Measurements from ENCODE around the gene FUNDC2.

FUNDC2 gene

DNA sequence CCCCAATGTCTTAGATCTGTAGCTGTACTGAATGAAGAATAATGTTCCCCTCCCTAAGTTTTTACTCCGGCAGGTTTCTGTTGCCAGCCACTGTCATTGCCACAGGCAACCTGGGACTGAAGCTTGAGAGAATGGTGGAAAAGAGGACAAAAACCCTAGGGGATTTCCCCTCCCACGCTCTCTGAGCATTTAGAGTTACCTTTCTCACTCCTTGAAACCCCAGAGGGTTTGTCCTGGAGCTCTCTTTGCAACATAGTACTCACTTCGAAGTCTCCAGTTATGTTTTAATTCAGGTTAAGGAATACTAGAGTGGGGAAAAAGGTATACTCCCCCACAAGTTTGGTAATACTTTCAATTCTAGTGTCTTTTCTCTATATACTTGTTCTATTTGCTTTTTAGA is 35.6 kb upstream of the FUNDC2 start:
- H2BK15ac ChIP-seq (ENCODE audit: low read depth, poor library complexity, severe bottlenecking): no peak overlapping the region

DNA sequence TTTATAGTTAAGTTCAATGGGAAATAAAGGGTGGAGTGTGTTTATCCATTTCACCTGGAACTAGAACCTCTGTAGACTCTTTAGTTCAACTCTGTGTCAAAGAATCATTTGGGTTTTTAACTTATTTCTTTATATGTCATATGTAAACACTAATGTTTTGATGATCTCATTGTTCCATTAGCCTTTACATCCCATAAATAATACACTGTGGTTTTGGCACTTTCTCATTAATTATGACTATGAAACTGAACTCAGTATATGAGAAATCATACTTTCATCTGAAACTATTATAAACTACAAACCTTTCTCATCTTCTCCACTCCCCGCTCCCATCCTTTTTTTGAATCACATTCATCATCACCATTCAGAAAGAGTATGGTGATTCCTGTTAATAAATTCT is 35.2 kb upstream of the FUNDC2 start:
- Histone ChIP-seq H2BK12ac (ENCODE audit: low read length in 2 of 2) (no peak overlapping the region), H3K18ac (ENCODE audit: low read depth in 1 of 2, low read length in 2 of 2) (no peak overlapping the region), H4K8ac (ENCODE audit: low read length) (no peak overlapping the region), H3K9ac (ENCODE audit: low read length) (no peak overlapping the region), H3K4me2 (ENCODE audit: low read length, poor library complexity, severe bottlenecking) (no peak overlapping the region), H2AFZ (ENCODE audit: low read depth, low read length) (no peak overlapping the region), H4K91ac (ENCODE audit: low read length) (no peak overlapping the region), H3K23ac (ENCODE audit: low read length in 2 of 2) (no peak overlapping the region), H3K4me1 (ENCODE audit: control insufficient read depth, insufficient read depth, low read depth, low read length) (no peaks in the 10 kb centered on the region), H2BK15ac (ENCODE audit: low read depth, poor library complexity, severe bottlenecking) (no peak overlapping the region), H3K27ac (ENCODE audit: low read length, poor library complexity, severe bottlenecking) (no peak overlapping the region), H3K9me3 (ENCODE audit: control insufficient read depth, low read length) (peaks cover 8% of the 10 kb centered on the region), H3K4me3 (ENCODE audit: insufficient read depth in 1 of 2, low read depth in 1 of 2, low read length in 2 of 2) (no peak overlapping the region), H2BK120ac (ENCODE audit: low read depth, low read length) (no peak overlapping the region), H3K27me3 (ENCODE audit: control insufficient read depth in 1 of 2, insufficient read depth in 1 of 2, low read length in 2 of 2) (no peaks in the 10 kb centered on the region), H2AK5ac (ENCODE audit: low read length, severe bottlenecking) (no peak overlapping the region), H2BK5ac (ENCODE audit: low read depth, low read length, poor library complexity, severe bottlenecking) (no peak overlapping the region), H3K14ac (ENCODE audit: low read length in 2 of 2) (no peak overlapping the region), H3K36me3 (ENCODE audit: control insufficient read depth in 1 of 2, insufficient read depth in 2 of 2, low read depth in 1 of 2, low read length in 2 of 2) (no peaks in the 10 kb centered on the region), H3K4ac (ENCODE audit: low read depth in 1 of 2, low read length in 2 of 2) (no peak overlapping the region), H3K79me1 (replicated peaks; ENCODE audit: low read length, poor library complexity, severe bottlenecking) (no peaks in the 10 kb centered on the region)
- DNase-seq: no peak
- WGBS: no CpG with 5 or more reads among the region's 1 CpG

More for the DNA sequence above, 35.6 kb upstream of the FUNDC2 start:
- Histone ChIP-seq H4K8ac (ENCODE audit: low read length) (no peak overlapping the region), H3K23ac (ENCODE audit: low read length in 2 of 2) (no peak overlapping the region), H3K27ac (ENCODE audit: low read length, poor library complexity, severe bottlenecking) (no peak overlapping the region), H3K79me1 (replicated peaks; ENCODE audit: low read length, poor library complexity, severe bottlenecking) (no peaks in the 10 kb centered on the region), H2AK5ac (ENCODE audit: low read length, severe bottlenecking) (no peak overlapping the region), H3K27me3 (ENCODE audit: control insufficient read depth in 1 of 2, insufficient read depth in 1 of 2, low read length in 2 of 2) (no peaks in the 10 kb centered on the region), H2BK5ac (ENCODE audit: low read depth, low read length, poor library complexity, severe bottlenecking) (no peak overlapping the region), H3K4ac (ENCODE audit: low read depth in 1 of 2, low read length in 2 of 2) (no peak overlapping the region), H3K14ac (ENCODE audit: low read length in 2 of 2) (no peak overlapping the region), H3K4me2 (ENCODE audit: low read length, poor library complexity, severe bottlenecking) (no peak overlapping the region), H3K4me1 (ENCODE audit: control insufficient read depth, insufficient read depth, low read depth, low read length) (no peaks in the 10 kb centered on the region), H2BK12ac (ENCODE audit: low read length in 2 of 2) (no peak overlapping the region), H4K91ac (ENCODE audit: low read length) (no peak overlapping the region), H3K9ac (ENCODE audit: low read length) (no peak overlapping the region), H3K9me3 (ENCODE audit: control insufficient read depth, low read length) (peaks cover 8% of the 10 kb centered on the region), H3K18ac (ENCODE audit: low read depth in 1 of 2, low read length in 2 of 2) (no peak overlapping the region), H3K4me3 (ENCODE audit: insufficient read depth in 1 of 2, low read depth in 1 of 2, low read length in 2 of 2) (no peak overlapping the region), H2AFZ (ENCODE audit: low read depth, low read length) (no peak overlapping the region), H3K36me3 (ENCODE audit: control insufficient read depth in 1 of 2, insufficient read depth in 2 of 2, low read depth in 1 of 2, low read length in 2 of 2) (no peaks in the 10 kb centered on the region), H2BK120ac (ENCODE audit: low read depth, low read length) (no peak overlapping the region)
- no CpG with 5 or more reads among the region's 3 CpGs for WGBS
- no peak for DNase-seq

DNA sequence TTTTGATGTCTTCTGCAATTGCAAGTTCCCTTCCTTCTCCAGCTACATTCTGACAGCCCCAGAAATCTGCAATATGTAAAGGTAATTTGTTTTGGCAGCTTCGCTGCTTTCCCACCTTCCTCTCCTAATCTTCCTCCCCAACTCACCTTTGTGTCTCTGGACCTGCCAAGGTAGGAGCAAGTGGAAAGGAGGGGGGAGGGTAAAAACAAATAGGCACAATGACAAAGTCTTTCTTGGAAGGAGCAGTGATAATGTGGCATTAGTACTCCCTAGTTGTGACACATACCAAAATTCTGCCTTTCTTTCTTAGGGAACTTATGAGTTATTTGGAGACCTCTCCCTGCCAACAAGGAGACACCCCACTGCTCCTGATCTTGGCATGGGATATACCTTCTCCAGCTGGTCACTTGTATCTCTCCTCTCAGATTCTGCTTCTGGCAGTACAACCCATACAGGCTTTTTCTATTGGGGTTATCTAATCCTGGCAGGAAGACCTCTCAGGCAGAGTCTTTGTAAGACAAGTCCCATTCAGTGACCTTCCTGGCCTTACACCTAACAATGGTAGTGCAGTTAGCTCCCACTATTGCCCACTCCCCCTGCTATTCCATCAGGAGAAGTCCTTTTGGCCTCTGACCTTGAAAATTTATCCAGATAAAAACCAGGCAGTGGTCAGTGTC is 28.3 kb upstream of the FUNDC2 start:
- no peak overlapping the region for H3K18ac ChIP-seq (ENCODE audit: low read depth in 1 of 2, low read length in 2 of 2)
- no peaks in the 10 kb centered on the region for H3K36me3 ChIP-seq (ENCODE audit: control insufficient read depth in 1 of 2, insufficient read depth in 2 of 2, low read depth in 1 of 2, low read length in 2 of 2)
- no peak overlapping the region for H2BK12ac ChIP-seq (ENCODE audit: low read length in 2 of 2)
- H4K8ac ChIP-seq (ENCODE audit: low read length): no peak overlapping the region
- H3K14ac ChIP-seq (ENCODE audit: low read length in 2 of 2): no peak overlapping the region
- H3K27me3 ChIP-seq (ENCODE audit: control insufficient read depth in 1 of 2, insufficient read depth in 1 of 2, low read length in 2 of 2): no peaks in the 10 kb centered on the region
- no peak overlapping the region for H3K4me3 ChIP-seq (ENCODE audit: insufficient read depth in 1 of 2, low read depth in 1 of 2, low read length in 2 of 2)
- no peak for DNase-seq
- H2BK5ac ChIP-seq (ENCODE audit: low read depth, low read length, poor library complexity, severe bottlenecking): no peak overlapping the region
- no peaks in the 10 kb centered on the region for H3K79me1 ChIP-seq (replicated peaks; ENCODE audit: low read length, poor library complexity, severe bottlenecking)
- H2AK5ac ChIP-seq (ENCODE audit: low read length, severe bottlenecking): no peak overlapping the region
- H3K27ac ChIP-seq (ENCODE audit: low read length, poor library complexity, severe bottlenecking): no peak overlapping the region
- no peaks in the 10 kb centered on the region for H3K9me3 ChIP-seq (ENCODE audit: control insufficient read depth, low read length)
- H3K9ac ChIP-seq (ENCODE audit: low read length): no peak overlapping the region
- H2BK15ac ChIP-seq (ENCODE audit: low read depth, poor library complexity, severe bottlenecking): no peak overlapping the region
- no CpG with 5 or more reads among the region's 1 CpG for WGBS
- no peaks in the 10 kb centered on the region for H3K4me1 ChIP-seq (ENCODE audit: control insufficient read depth, insufficient read depth, low read depth, low read length)
- no peak overlapping the region for H3K23ac ChIP-seq (ENCODE audit: low read length in 2 of 2)
- H4K91ac ChIP-seq (ENCODE audit: low read length): no peak overlapping the region
- H3K4me2 ChIP-seq (ENCODE audit: low read length, poor library complexity, severe bottlenecking): no peak overlapping the region
- H2AFZ ChIP-seq (ENCODE audit: low read depth, low read length): no peak overlapping the region
- H2BK120ac ChIP-seq (ENCODE audit: low read depth, low read length): no peak overlapping the region
- H3K4ac ChIP-seq (ENCODE audit: low read depth in 1 of 2, low read length in 2 of 2): no peak overlapping the region

DNA sequence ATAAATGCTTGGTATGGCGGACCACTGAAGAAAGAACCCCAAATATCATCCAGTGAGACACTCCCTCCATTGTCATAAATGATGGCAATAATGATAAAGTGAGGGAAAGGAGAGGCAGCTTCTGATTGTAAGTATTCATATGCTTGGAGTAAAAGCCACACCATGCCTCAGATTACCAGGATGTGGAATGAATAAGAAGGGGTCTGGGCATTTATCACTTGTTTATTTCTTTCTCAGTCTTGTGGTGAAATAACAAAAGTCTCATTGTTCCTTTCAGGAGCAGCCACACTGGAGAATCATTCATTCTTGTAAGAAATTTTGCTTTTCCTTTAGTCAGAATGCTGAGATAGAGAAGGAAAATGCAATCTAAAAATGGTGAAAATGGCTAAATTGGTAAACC is 25.8 kb upstream of the FUNDC2 start:
- no peak overlapping the region for H3K23ac ChIP-seq (ENCODE audit: low read length in 2 of 2)
- no CpG with 5 or more reads among the region's 1 CpG for WGBS

More for the DNA sequence above, 25.8 kb upstream of the FUNDC2 start:
- Histone ChIP-seq H2AK5ac (ENCODE audit: low read length, severe bottlenecking) (no peak overlapping the region), H2BK120ac (ENCODE audit: low read depth, low read length) (no peak overlapping the region), H3K4me3 (ENCODE audit: insufficient read depth in 1 of 2, low read depth in 1 of 2, low read length in 2 of 2) (no peak overlapping the region), H2AFZ (ENCODE audit: low read depth, low read length) (no peak overlapping the region), H4K91ac (ENCODE audit: low read length) (no peak overlapping the region), H4K8ac (ENCODE audit: low read length) (no peak overlapping the region), H3K4me1 (ENCODE audit: control insufficient read depth, insufficient read depth, low read depth, low read length) (no peaks in the 10 kb centered on the region), H2BK12ac (ENCODE audit: low read length in 2 of 2) (no peak overlapping the region), H3K27me3 (ENCODE audit: control insufficient read depth in 1 of 2, insufficient read depth in 1 of 2, low read length in 2 of 2) (no peaks in the 10 kb centered on the region), H3K4me2 (ENCODE audit: low read length, poor library complexity, severe bottlenecking) (no peak overlapping the region), H3K79me1 (replicated peaks; ENCODE audit: low read length, poor library complexity, severe bottlenecking) (no peaks in the 10 kb centered on the region), H3K4ac (ENCODE audit: low read depth in 1 of 2, low read length in 2 of 2) (no peak overlapping the region), H2BK5ac (ENCODE audit: low read depth, low read length, poor library complexity, severe bottlenecking) (no peak overlapping the region), H3K27ac (ENCODE audit: low read length, poor library complexity, severe bottlenecking) (no peak overlapping the region), H3K18ac (ENCODE audit: low read depth in 1 of 2, low read length in 2 of 2) (no peak overlapping the region), H2BK15ac (ENCODE audit: low read depth, poor library complexity, severe bottlenecking) (no peak overlapping the region), H3K14ac (ENCODE audit: low read length in 2 of 2) (no peak overlapping the region), H3K9ac (ENCODE audit: low read length) (no peak overlapping the region), H3K36me3 (ENCODE audit: control insufficient read depth in 1 of 2, insufficient read depth in 2 of 2, low read depth in 1 of 2, low read length in 2 of 2) (no peaks in the 10 kb centered on the region), H3K9me3 (ENCODE audit: control insufficient read depth, low read length) (no peaks in the 10 kb centered on the region)
- no peak for DNase-seq
